ENCODE results near the gene PRDM16. TPM values are rescaled to one million over a fixed set of nuclear protein-coding genes. Genes with fewer than 3 reads are reported as not detected.

The PRDM16 gene
- total and polyA plus RNA-seq, 2 of the 13 experiments (the other 11 are each of a cell fraction or from before 2014, with no cell fraction given) = 0.15 to 0.81 TPM

GRCh38 chr1:3113047-3113740, 44.2 kb downstream of the PRDM16 start (continued):
- TF ChIP-seq, protein P1, sequence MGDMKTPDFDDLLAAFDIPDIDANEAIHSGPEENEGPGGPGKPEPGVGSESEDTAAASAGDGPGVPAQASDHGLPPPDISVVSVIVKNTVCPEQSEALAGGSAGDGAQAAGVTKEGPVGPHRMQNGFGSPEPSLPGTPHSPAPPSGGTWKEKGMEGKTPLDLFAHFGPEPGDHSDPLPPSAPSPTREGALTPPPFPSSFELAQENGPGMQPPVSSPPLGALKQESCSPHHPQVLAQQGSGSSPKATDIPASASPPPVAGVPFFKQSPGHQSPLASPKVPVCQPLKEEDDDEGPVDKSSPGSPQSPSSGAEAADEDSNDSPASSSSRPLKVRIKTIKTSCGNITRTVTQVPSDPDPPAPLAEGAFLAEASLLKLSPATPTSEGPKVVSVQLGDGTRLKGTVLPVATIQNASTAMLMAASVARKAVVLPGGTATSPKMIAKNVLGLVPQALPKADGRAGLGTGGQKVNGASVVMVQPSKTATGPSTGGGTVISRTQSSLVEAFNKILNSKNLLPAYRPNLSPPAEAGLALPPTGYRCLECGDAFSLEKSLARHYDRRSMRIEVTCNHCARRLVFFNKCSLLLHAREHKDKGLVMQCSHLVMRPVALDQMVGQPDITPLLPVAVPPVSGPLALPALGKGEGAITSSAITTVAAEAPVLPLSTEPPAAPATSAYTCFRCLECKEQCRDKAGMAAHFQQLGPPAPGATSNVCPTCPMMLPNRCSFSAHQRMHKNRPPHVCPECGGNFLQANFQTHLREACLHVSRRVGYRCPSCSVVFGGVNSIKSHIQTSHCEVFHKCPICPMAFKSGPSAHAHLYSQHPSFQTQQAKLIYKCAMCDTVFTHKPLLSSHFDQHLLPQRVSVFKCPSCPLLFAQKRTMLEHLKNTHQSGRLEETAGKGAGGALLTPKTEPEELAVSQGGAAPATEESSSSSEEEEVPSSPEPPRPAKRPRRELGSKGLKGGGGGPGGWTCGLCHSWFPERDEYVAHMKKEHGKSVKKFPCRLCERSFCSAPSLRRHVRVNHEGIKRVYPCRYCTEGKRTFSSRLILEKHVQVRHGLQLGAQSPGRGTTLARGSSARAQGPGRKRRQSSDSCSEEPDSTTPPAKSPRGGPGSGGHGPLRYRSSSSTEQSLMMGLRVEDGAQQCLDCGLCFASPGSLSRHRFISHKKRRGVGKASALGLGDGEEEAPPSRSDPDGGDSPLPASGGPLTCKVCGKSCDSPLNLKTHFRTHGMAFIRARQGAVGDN (CRISPR knock-in tag; IDR thresholded peaks at IDR 0.05) = peak; percentile 32; the same call in 1 of the 2 replicates
- TF ChIP-seq ZNF501 (CRISPR knock-in tag; IDR thresholded peaks at IDR 0.05) = no peak
- TF ChIP-seq FOXP1 (IDR thresholded peaks at IDR 0.05) = no peak
- TF ChIP-seq FOXP1 (CRISPR knock-in tag; IDR thresholded peaks at IDR 0.05) = no peak
- no peak for TF ChIP-seq ZNF207 (IDR thresholded peaks at IDR 0.05; ENCODE audit: borderline replicate concordance)
- TF ChIP-seq STAG1 (CRISPR knock-in tag; IDR thresholded peaks at IDR 0.05) = peak; percentile 42
- TF ChIP-seq ZNF792 (CRISPR knock-in tag; IDR thresholded peaks at IDR 0.05) = no peak
- no peak for TF ChIP-seq ZMYM4 (CRISPR knock-in tag; IDR thresholded peaks at IDR 0.05)
- no peak for TF ChIP-seq SALL2 (CRISPR knock-in tag; IDR thresholded peaks at IDR 0.05)
- no peak for TF ChIP-seq ELF1 (CRISPR knock-in tag; IDR thresholded peaks at IDR 0.05)

- ATAC-seq = no peak
- 54% methylated on average over 5 of the region's 6 CpGs for WGBS (ENCODE audit: low lambda C conversion rate)
- POLR2A ChIA-PET = no interaction called here
- Histone ChIP-seq H2AFZ (ENCODE audit: low read length) (no peak overlapping the region), H3K4me2 (ENCODE audit: low read depth, low read length) (no peak overlapping the region), H3K9ac (ENCODE audit: insufficient read depth, low read depth, low read length) (no peak overlapping the region), H3K36me3 (replicated peaks in 1 of 2; ENCODE audit: control insufficient read depth in 1 of 2, insufficient read depth in 2 of 2, low read length in 2 of 2) (no peaks in the 10 kb centered on the region), H3K79me2 (ENCODE audit: insufficient read depth, low read length) (no peaks in the 10 kb centered on the region), H4K20me1 (ENCODE audit: insufficient read depth, low read length) (no peaks in the 10 kb centered on the region), H3K27me3 (ENCODE audit: control insufficient read depth in 1 of 2, insufficient read depth in 2 of 2, low read length in 2 of 2) (no peaks in the 10 kb centered on the region; a peak in 2 of 5 replicates), H3K27ac (ENCODE audit: extremely low read length, insufficient read depth, low read length) (no peak overlapping the region), H3K4me1 (ENCODE audit: insufficient read depth, low read length) (peaks cover 43% of the 10 kb centered on the region), H3K4me3 (replicated peaks in 1 of 3; ENCODE audit: insufficient read depth in 1 of 3, low read depth in 2 of 3, low read length in 3 of 3) (no peak overlapping the region), H3K9me3 (ENCODE audit: low read length) (no peaks in the 10 kb centered on the region)
- in situ Hi-C loops (cut with HindIII; ENCODE audit: extremely low pct_ligation_motif_present, low pct_unique_long_range_greater_than_20kb) = no loop called here
- intact Hi-C loops (cut with micrococcal nuclease; ENCODE audit: unreplicated experiment) = loop anchor here (10.0 kb wide), 1 partner anchor 61 kb away; no protein-coding TSS in a partner anchor
- FAIRE-seq = no peak
- no peak for DNase-seq (ENCODE audit: low spot score)
- BruUV-seq (replicated peaks) = no TSS peak
- CTCF ChIA-PET (ENCODE audit: low intra/inter-chr PET ratio, low total read pairs) = no interaction called here
- no peak for TF ChIP-seq MED1 (CRISPR knock-in tag; IDR thresholded peaks at IDR 0.05)
- TF ChIP-seq, protein P2, sequence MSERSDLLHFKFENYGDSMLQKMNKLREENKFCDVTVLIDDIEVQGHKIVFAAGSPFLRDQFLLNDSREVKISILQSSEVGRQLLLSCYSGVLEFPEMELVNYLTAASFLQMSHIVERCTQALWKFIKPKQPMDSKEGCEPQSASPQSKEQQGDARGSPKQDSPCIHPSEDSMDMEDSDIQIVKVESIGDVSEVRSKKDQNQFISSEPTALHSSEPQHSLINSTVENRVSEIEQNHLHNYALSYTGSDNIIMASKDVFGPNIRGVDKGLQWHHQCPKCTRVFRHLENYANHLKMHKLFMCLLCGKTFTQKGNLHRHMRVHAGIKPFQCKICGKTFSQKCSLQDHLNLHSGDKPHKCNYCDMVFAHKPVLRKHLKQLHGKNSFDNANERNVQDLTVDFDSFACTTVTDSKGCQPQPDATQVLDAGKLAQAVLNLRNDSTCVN (CRISPR knock-in tag; IDR thresholded peaks at IDR 0.05; ENCODE audit: borderline replicate concordance) = no peak
- TF ChIP-seq ZNF33B (CRISPR knock-in tag; IDR thresholded peaks at IDR 0.05) = no peak
- no peak for TF ChIP-seq TCF7L2 (IDR thresholded peaks at IDR 0.05; ENCODE audit: low read depth, low read length)
- TF ChIP-seq SMYD3 (CRISPR knock-in tag; IDR thresholded peaks at IDR 0.05) = no peak
- no peak for TF ChIP-seq NFATC3 (CRISPR knock-in tag; IDR thresholded peaks at IDR 0.05)
- no peak for TF ChIP-seq RFX3 (CRISPR knock-in tag; IDR thresholded peaks at IDR 0.05)
- no peak for TF ChIP-seq ZNF704 (CRISPR knock-in tag; IDR thresholded peaks at IDR 0.05; ENCODE audit: borderline replicate concordance)
- TF ChIP-seq KDM1A (CRISPR knock-in tag; IDR thresholded peaks at IDR 0.05) = no peak
- no peak for TF ChIP-seq SCMH1 (CRISPR knock-in tag; IDR thresholded peaks at IDR 0.05; ENCODE audit: borderline replicate concordance)
Measured at GRCh38 chr1:3113741-3114056, 44.7 kb downstream of the PRDM16 start.
